Adrenal gland (tissue), 12 donors: Measurements from ENCODE around the gene STAP2. TPM values are rescaled to one million over a fixed set of nuclear protein-coding genes. Genes with fewer than 3 reads are reported as not detected.

Source experiments
- DNase-seq, 7 donors: peaks; one replicate each; pipeline ENCODE4 v3.0.0-alpha.2; 2019 to 2020
- H3K27ac ChIP-seq, 5 donors: fragments of 200-600 bp; sonication (generic) in 4 of 5; 1 replicate in 3 of 5; 2 replicates in 2 of 5; pipeline versions ENCODE4 v1.5.1 to v1.8.0; 2016 to 2020; ENCODE audit warnings: mild to moderate bottlenecking in 1 of 5
- H3K27me3 ChIP-seq: fragments of 200-600 bp; 2 replicates; pipeline ENCODE4 v1.8.0; 2021
- H3K36me3 ChIP-seq, 2 donors: fragments of 200-600 bp; replicated peaks in 1 of 2; 1 replicate in 1 of 2; 2 replicates in 1 of 2; pipeline versions ENCODE4 v1.5.1 to v1.8.0; 2018 to 2022
- H3K4me1 ChIP-seq, 2 donors: fragments of 200-600 bp; replicated peaks in 1 of 2; 1 replicate in 1 of 2; 2 replicates in 1 of 2; pipeline versions ENCODE4 v1.5.1 to v1.8.0; 2018 to 2021
- H3K4me3 ChIP-seq, 4 donors: fragments of 200-600 bp; sonication (generic) in 3 of 4; one replicate each; pipeline ENCODE4 v1.5.1; 2016 to 2018
- H3K9me3 ChIP-seq, 3 donors: fragments of 200-600 bp; sonication (generic) in 1 of 3; replicated peaks in 1 of 3; 1 replicate in 2 of 3; 2 replicates in 1 of 3; pipeline versions ENCODE4 v1.5.1 to v1.8.0; 2016 to 2021
- POLR2A ChIP-seq, 2 donors: fragments of 450-650 bp; IDR thresholded peaks; one replicate each; pipeline ENCODE4 v1.6.1; 2017; ENCODE audit warnings: antibody characterized with exemption in 2 of 2, mild to moderate bottlenecking in 2 of 2, moderate library complexity in 1 of 2
- WGBS, 4 donors: extraction: QIAGEN DNeasy Blood & Tissue Kit in 2 of 4; methylation state at CpG; one replicate each; pipeline versions ENCODE4 v1.1.5 to v1.1.7; 2013 to 2017; 5-methylcytosine and 5-hydroxymethylcytosine counted together
- intact Hi-C, 2 donors: fragments of 100-400 bp; cut with DNase I; formaldehyde crosslinking; loops; one replicate each; pipeline versions ENCODE4 v1.14.1 to v1.15.0; 2022 to 2023
- polyA plus RNA-seq, 3 donors: library from polyadenylated mRNA; stranded (reverse); fragments of 200-250 nt in 2 of 3; fragments of 350-450 nt in 1 of 3; fragmentation: Illumina TruSeq in 1 of 3; extraction: RNeasy Lipid Tissue Mini Kit (QIAGEN cat#74804) in 1 of 3; gene quantifications; one replicate each; pipeline ENCODE4 v1.2.3, GENCODE V29; 2013 to 2014
- total RNA-seq, 9 donors: library from RNA; depleted of rRNA in 4 of 9; stranded (reverse); fragments of >200 nt in 4 of 9; fragments of 120-200 nt in 1 of 9; fragmentation: NEBNext Ultra II Directional in 1 of 9; extraction: Animal tissue kit (Norgen Biotek cat#: 25700) in 1 of 9; gene quantifications; one replicate each; pipeline versions ENCODE4 v1.1.0 to v1.2.4, GENCODE V29; 2013 to 2023
- TF ChIP-seq, protein P1 (sequence below), 6 experiments: fragments of 450-650 bp in 4 of 6; fragments of 200-600 bp in 2 of 6; sonication (generic) in 1 of 6; IDR thresholded peaks; 1 replicate in 5 of 6; 2 replicates in 1 of 6; pipeline versions ENCODE4 v1.5.1 to v1.8.0; 2016 to 2021; ENCODE audit warnings: antibody characterized with exemption in 6 of 6, mild to moderate bottlenecking in 2 of 6, moderate library complexity in 1 of 6
- donor health status: healthy with polysubstance abuse.
- donor health status: Bipolar disorder and iron deficiency.
- donor health status: DM: yes; HTN: yes; CAD: no.
- donor health status: DM: no; HTN: no; CAD: no.
- donor health status: DM: no; HTN: no; CAD: no.
- donor health status: DM: yes; HTN: yes; CAD: no.

Gene STAP2
- total and polyA plus RNA-seq, 12 donors, result 5.7 to 106 (median 36.5) TPM

- H3K4me3 ChIP-seq, result no peak overlapping the region
- TF ChIP-seq POLR2A (IDR thresholded peaks at IDR 0.05), result no peak
- TF ChIP-seq, protein P1, sequence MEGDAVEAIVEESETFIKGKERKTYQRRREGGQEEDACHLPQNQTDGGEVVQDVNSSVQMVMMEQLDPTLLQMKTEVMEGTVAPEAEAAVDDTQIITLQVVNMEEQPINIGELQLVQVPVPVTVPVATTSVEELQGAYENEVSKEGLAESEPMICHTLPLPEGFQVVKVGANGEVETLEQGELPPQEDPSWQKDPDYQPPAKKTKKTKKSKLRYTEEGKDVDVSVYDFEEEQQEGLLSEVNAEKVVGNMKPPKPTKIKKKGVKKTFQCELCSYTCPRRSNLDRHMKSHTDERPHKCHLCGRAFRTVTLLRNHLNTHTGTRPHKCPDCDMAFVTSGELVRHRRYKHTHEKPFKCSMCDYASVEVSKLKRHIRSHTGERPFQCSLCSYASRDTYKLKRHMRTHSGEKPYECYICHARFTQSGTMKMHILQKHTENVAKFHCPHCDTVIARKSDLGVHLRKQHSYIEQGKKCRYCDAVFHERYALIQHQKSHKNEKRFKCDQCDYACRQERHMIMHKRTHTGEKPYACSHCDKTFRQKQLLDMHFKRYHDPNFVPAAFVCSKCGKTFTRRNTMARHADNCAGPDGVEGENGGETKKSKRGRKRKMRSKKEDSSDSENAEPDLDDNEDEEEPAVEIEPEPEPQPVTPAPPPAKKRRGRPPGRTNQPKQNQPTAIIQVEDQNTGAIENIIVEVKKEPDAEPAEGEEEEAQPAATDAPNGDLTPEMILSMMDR (IDR thresholded peaks at IDR 0.05), result no peak
- H3K36me3 ChIP-seq, result no peaks in the 10 kb centered on the region
- H3K9me3 ChIP-seq, result no peaks in the 10 kb centered on the region
- intact Hi-C loops, result no loop called here
- no peak for DNase-seq
- 72 to 89% (median 85%) methylated on average over 6 to 8 of the region's 8 CpGs for WGBS, 4 donors
- H3K4me1 ChIP-seq, result no peaks in the 10 kb centered on the region
- H3K27me3 ChIP-seq, result peaks cover under 1% of the 10 kb centered on the region
- H3K27ac ChIP-seq, result no peak overlapping the region
Observed at GRCh38 chr19:4298810-4299550, 39.6 kb downstream of the STAP2 start.

DNA sequence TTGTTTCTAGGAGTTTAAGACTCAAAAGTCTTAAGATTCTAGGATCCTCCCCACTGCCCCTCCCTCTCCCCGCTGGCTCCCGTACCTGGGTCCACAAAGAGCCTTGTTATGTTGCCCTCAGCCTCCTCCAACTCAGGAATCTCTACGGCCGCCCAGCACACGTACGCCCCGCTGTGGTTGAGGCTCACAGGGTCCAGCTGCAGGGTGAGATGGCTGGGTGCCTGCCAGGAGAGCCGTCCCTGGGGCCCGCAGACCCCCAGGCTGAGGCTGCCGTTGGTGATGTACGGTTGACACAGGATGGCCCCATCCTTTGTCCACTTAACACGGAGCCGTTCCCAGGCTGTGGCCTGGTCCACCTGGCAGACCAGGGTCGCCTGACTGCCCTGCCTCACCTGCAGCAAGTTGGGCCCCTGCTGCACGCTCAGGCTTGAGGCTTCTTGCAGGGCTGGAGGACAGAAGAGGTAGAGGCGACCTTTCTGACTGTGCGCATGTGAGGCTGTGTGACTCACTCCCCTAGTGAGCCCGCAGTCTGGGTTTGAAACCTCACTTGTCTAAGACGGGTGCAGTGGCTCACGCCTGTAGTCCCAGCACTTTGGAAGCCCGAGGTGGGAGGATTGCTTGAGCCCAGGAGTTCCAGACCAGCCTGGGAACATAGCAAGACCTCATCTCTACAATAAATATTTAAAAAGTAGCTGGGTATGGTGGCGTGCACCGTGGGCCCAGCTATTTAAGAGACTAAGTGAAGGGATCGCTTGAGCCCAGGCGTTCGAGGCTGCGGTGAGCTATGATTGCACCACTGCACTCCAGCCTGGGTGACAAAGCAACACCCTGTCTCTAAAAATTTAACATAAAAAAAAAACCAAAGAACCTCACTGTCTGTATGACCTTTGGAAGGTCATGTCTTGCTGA lies 40.5 kb downstream of the STAP2 start:
- Histone ChIP-seq H3K4me3 (no peak overlapping the region), H3K36me3 (no peaks in the 10 kb centered on the region), H3K4me1 (no peaks in the 10 kb centered on the region), H3K9me3 (no peaks in the 10 kb centered on the region), H3K27me3 (no peaks in the 10 kb centered on the region), H3K27ac (no peak overlapping the region)
- intact Hi-C loops, result no loop called here
- DNase-seq, result no peak
- no peak for TF ChIP-seq POLR2A (IDR thresholded peaks at IDR 0.05)
- TF ChIP-seq, protein P1 (IDR thresholded peaks at IDR 0.05), result no peak
- WGBS, 4 donors, result 78 to 85% (median 82%) methylated on average over 18 to 27 of the region's 27 CpGs

DNA sequence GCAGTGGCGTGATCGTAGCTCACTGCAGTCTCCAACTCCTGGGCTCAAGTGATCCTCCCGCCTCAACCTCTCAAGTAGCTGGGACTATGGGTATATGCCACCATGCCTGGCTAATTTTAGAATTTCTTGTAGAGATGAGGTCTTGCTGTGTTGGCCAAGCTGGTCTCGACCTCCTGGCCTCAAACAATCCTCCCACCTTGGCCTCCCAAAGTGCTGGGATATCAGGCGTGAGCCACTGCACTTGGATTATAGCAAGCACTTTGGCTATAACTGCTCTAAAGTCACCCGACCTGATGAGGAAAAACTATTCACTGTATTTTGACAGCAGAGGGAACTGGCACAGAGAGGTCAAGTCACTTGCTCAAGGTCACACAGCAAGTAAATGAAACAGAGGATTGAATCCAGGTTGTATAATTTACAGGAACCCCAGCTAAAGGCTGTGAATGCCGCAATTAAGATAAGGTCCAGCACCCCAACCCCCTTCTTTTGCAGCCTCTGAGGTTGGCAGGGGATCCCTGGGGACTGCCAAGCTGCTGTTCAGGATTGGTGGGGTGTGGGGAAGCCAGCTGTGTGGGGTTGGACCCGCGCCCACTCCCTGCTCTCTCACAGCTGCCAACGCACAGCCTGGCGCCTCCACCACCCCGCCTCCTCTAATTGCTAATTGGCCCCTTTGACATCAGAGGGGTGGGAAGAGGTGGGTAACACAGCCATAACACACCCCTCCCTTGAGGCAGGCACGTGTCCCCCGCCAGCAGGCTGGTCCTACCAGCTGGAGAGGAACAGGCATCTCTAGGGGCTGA lies 42.5 kb downstream of the STAP2 start:
- Histone ChIP-seq H3K27ac (no peak overlapping the region), H3K4me1 (no peaks in the 10 kb centered on the region), H3K9me3 (no peaks in the 10 kb centered on the region), H3K36me3 (no peaks in the 10 kb centered on the region), H3K27me3 (no peaks in the 10 kb centered on the region), H3K4me3 (no peak overlapping the region)
- TF ChIP-seq POLR2A (IDR thresholded peaks at IDR 0.05), result no peak
- TF ChIP-seq, protein P1 (IDR thresholded peaks at IDR 0.05), result no peak
- intact Hi-C loops, result no loop called here
- no peak for DNase-seq
- WGBS, 4 donors, result 50 to 57% (median 53%) methylated on average over 10 to 14 of the region's 14 CpGs

DNA sequence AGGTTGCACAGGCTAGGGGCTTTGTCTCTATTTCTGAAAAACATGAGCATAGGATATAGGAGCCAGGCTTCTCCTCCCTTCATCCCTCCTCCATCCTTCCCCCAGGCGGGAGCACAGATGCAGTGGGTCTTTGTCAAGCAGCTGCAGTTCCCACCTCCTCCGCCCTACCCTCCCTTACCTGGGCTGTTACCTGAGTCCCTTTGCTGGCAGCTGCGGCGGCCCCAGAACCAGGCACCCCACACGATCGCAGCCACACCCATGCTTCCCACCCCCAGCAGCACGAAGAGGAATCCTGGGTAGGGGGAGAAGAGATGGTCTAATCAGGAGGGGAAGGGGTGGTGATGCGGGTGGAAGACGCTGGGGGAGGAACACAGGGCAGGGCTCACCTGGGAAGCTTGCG lies 44.2 kb downstream of the STAP2 start:
- intact Hi-C loops, result no loop called here
- H3K4me3 ChIP-seq, result no peak overlapping the region
- H3K36me3 ChIP-seq, result no peaks in the 10 kb centered on the region
- DNase-seq, result no peak
- no peak overlapping the region for H3K27ac ChIP-seq
- no peaks in the 10 kb centered on the region for H3K4me1 ChIP-seq
- 32 to 56% (median 48%) methylated on average over 8 to 10 of the region's 10 CpGs for WGBS, 4 donors
- no peaks in the 10 kb centered on the region for H3K9me3 ChIP-seq
- TF ChIP-seq POLR2A (IDR thresholded peaks at IDR 0.05), result no peak
- TF ChIP-seq, protein P1 (IDR thresholded peaks at IDR 0.05), result no peak
- no peaks in the 10 kb centered on the region for H3K27me3 ChIP-seq
